IMR-90 (cell line): ENCODE results near the gene FADS6. TPM values are rescaled to one million over a fixed set of nuclear protein-coding genes. Genes with fewer than 3 reads are reported as not detected.

ENCODE experiments used
- ATAC-seq: fragments of 200-7000 bp; cut with Tn5 transposase; 2 replicates; pipeline ENCODE4 v1.9.1; 2020; ENCODE audit warnings: low read depth, mild to moderate bottlenecking, moderate library complexity
- BruUV-seq: library from RNA; stranded (reverse); fragments of 400-500 nt; replicated peaks from 2 replicates; lab custom pipeline; 2021; lab: Mats Ljungman, UMichigan
- CTCF ChIA-PET: fragments of 300-600 bp; formaldehyde crosslinking; extraction: SDS; loops from one replicate; lab custom pipeline; 2021; ENCODE audit warnings: antibody characterized with exemption; lab: Yijun Ruan, JAX
- POLR2A ChIA-PET: fragments of 300-600 bp; sonication (Branson Sonifier 250); formaldehyde crosslinking; loops from one replicate; lab custom pipeline; 2022; ENCODE audit warnings: antibody characterized with exemption; ENCODE audit not compliant: unreplicated experiment; lab: Charles Lee
- DNase-seq: peaks from one replicate; pipeline ENCODE4 v3.0.0; 2013
- H2AFZ ChIP-seq: replicated peaks from 2 replicates; pipeline ENCODE3; 2013; ENCODE audit warnings: low read length, mild to moderate bottlenecking; ENCODE audit not compliant: poor library complexity
- H2AK5ac ChIP-seq: 2 replicates; pipeline ENCODE4 v1.6.1; 2013; ENCODE audit warnings: low read depth, low read length, inconsistent platforms
- H2AK9ac ChIP-seq: replicated peaks from 2 replicates; pipeline ENCODE3; 2013; ENCODE audit warnings: mild to moderate bottlenecking, low read depth, low read length, moderate library complexity; ENCODE audit not compliant: poor library complexity
- H2BK120ac ChIP-seq: 2 replicates; pipeline ENCODE4 v1.6.1; 2013; ENCODE audit warnings: low read depth, low read length, inconsistent platforms
- H2BK15ac ChIP-seq: 3 replicates; pipeline ENCODE4 v1.6.1; 2013; ENCODE audit warnings: low read depth, low read length, inconsistent platforms
- H2BK20ac ChIP-seq: 2 replicates; pipeline ENCODE4 v1.6.1; 2013; ENCODE audit warnings: low read depth, mild to moderate bottlenecking, inconsistent platforms, low read length, moderate library complexity
- H2BK5ac ChIP-seq: 2 replicates; pipeline ENCODE4 v1.6.1; 2013; ENCODE audit warnings: mild to moderate bottlenecking, low read depth, low read length, inconsistent platforms; ENCODE audit not compliant: poor library complexity, severe bottlenecking
- H3K14ac ChIP-seq: replicated peaks from 2 replicates; pipeline ENCODE4 v1.6.1; 2013; ENCODE audit warnings: low read depth, low read length, inconsistent platforms
- H3K18ac ChIP-seq: 2 replicates; pipeline ENCODE4 v1.6.1; 2013; ENCODE audit warnings: low read depth, low read length, control low read depth
- H3K23ac ChIP-seq: 2 replicates; pipeline ENCODE4 v1.6.1; 2013; ENCODE audit warnings: low read depth, low read length, inconsistent platforms
- H3K27ac ChIP-seq: 2 replicates; pipeline ENCODE4 v1.5.1; 2013; ENCODE audit warnings: mild to moderate bottlenecking, control low read depth, low read length; ENCODE audit not compliant: insufficient read depth
- H3K27me3 ChIP-seq: 2 replicates; pipeline ENCODE4 v1.6.1; 2013; ENCODE audit warnings: low read length; ENCODE audit not compliant: control insufficient read depth, insufficient read depth
- H3K36me3 ChIP-seq: 2 replicates; pipeline ENCODE4 v1.6.1; 2013; ENCODE audit warnings: low read length, mixed read lengths; ENCODE audit not compliant: control insufficient read depth, insufficient read depth
- H3K4ac ChIP-seq: 2 replicates; pipeline ENCODE4 v1.6.1; 2013; ENCODE audit warnings: low read depth, low read length, inconsistent platforms
- H3K4me1 ChIP-seq: 2 replicates; pipeline ENCODE4 v1.6.1; 2013; ENCODE audit warnings: low read length, mixed read lengths; ENCODE audit not compliant: control insufficient read depth, insufficient read depth
- H3K4me2 ChIP-seq: 2 replicates; pipeline ENCODE4 v1.6.1; 2013; ENCODE audit warnings: low read depth, mild to moderate bottlenecking, control low read depth, low read length, moderate library complexity
- H3K4me3 ChIP-seq: 2 replicates; pipeline ENCODE4 v1.5.1; 2013; ENCODE audit warnings: low read depth, mild to moderate bottlenecking, control low read depth, low read length, moderate library complexity; ENCODE audit not compliant: insufficient read depth
- H3K56ac ChIP-seq: 2 replicates; pipeline ENCODE4 v1.6.1; 2013; ENCODE audit warnings: low read length, inconsistent platforms; ENCODE audit not compliant: insufficient read depth; ENCODE audit errors: extremely low read depth
- H3K79me1 ChIP-seq, 2 experiments: 2 replicates each; pipeline ENCODE4 v1.6.1; 2013; ENCODE audit warnings: low read length in 2 of 2, inconsistent platforms in 1 of 2, low read depth in 1 of 2
- H3K9ac ChIP-seq: 2 replicates; pipeline ENCODE4 v1.6.1; 2013; ENCODE audit warnings: low read depth, low read length, control low read depth
- H3K9me1 ChIP-seq: 2 replicates; pipeline ENCODE4 v1.6.1; 2013; ENCODE audit warnings: low read length, inconsistent platforms; ENCODE audit not compliant: insufficient read depth
- H3K9me3 ChIP-seq: 2 replicates; pipeline ENCODE4 v1.6.1; 2013; ENCODE audit warnings: low read length; ENCODE audit not compliant: control insufficient read depth, insufficient read depth
- H4K20me1 ChIP-seq: 2 replicates; pipeline ENCODE4 v1.6.1; 2013; ENCODE audit warnings: low read length, inconsistent platforms; ENCODE audit not compliant: insufficient read depth
- H4K5ac ChIP-seq: 2 replicates; pipeline ENCODE4 v1.6.1; 2013; ENCODE audit warnings: mild to moderate bottlenecking, low read depth, low read length, control low read depth
- H4K8ac ChIP-seq, 2 experiments: 2 replicates each; pipeline ENCODE4 v1.6.1; 2013; ENCODE audit warnings: low read depth in 2 of 2, low read length in 2 of 2, control low read depth in 1 of 2, inconsistent platforms in 1 of 2
- H4K91ac ChIP-seq: 2 replicates; pipeline ENCODE4 v1.6.1; 2013; ENCODE audit warnings: low read depth, low read length, inconsistent platforms; ENCODE audit not compliant: insufficient read depth
- BHLHE40 ChIP-seq: fragments of 150-350 bp; IDR thresholded peaks from 2 replicates; pipeline ENCODE4 v1.6.1; 2016; ENCODE audit warnings: mild to moderate bottlenecking, low read depth, low read length
- MAZ ChIP-seq: IDR thresholded peaks from 2 replicates; pipeline ENCODE4 v1.6.1; 2012; ENCODE audit warnings: low read depth, mild to moderate bottlenecking, low read length, improper control_type of control experiment, moderate library complexity, borderline replicate concordance
- NFE2L2 ChIP-seq: fragments of 150-350 bp; IDR thresholded peaks from 2 replicates; pipeline ENCODE4 v1.6.1; 2016; ENCODE audit warnings: low read depth, mild to moderate bottlenecking, low read length
- RAD21 ChIP-seq: IDR thresholded peaks from 2 replicates; pipeline ENCODE4 v1.6.1; 2012; ENCODE audit warnings: low read length, improper control_type of control experiment
- RFX5 ChIP-seq: IDR thresholded peaks from 2 replicates; pipeline ENCODE4 v1.8.0; 2012; ENCODE audit warnings: low read depth, mild to moderate bottlenecking, low read length, moderate library complexity
- WGBS, 2 experiments: methylation state at CpG; one replicate each; pipeline versions ENCODE4 v1.1.5 to v1.1.7; 2013; ENCODE audit warnings: missing lambda C conversion rate in 2 of 2; ENCODE audit not compliant: insufficient read length in 1 of 2; ENCODE audit errors: extremely low coverage in 2 of 2; 5-methylcytosine and 5-hydroxymethylcytosine counted together
- dilution Hi-C: fragments of 300-500 bp; cut with HindIII; formaldehyde crosslinking; loops from one replicate; pipeline ENCODE4 v1.14.3; 2018; ENCODE audit warnings: low sequenced_read_pairs; ENCODE audit not compliant: unreplicated experiment
- in situ Hi-C: fragments of 300-500 bp; cut with MboI; formaldehyde crosslinking; loops from 3 replicates; pipeline ENCODE4 v1.14.3; 2019; ENCODE audit warnings: low sequenced_read_pairs, inconsistent platforms, mixed read lengths
- intact Hi-C: fragments of 100-400 bp; cut with micrococcal nuclease; formaldehyde crosslinking; loops from 2 replicates; pipeline ENCODE4 v1.10.0; 2022
- polyA plus RNA-seq, 3 experiments: library from polyadenylated mRNA; depleted of rRNA; stranded (reverse); fragments of >200 nt; gene quantifications; 2 replicates each; pipeline ENCODE4 v1.2.3, GENCODE V29; 2012; ENCODE audit warnings: low replicate concordance in 1 of 3
- total RNA-seq: library from RNA; depleted of rRNA; stranded (reverse); fragments of >200 nt; gene quantifications from 2 replicates; pipeline ENCODE4 v1.2.3, GENCODE V29; 2012
- TF ChIP-seq, protein P1 (sequence below): fragments of 150-350 bp; IDR thresholded peaks from 2 replicates; pipeline ENCODE4 v1.6.1; 2017; ENCODE audit warnings: mild to moderate bottlenecking, antibody characterized with exemption, low read length, low read depth
- TF ChIP-seq, protein P2 (sequence below): fragments of 150-350 bp; IDR thresholded peaks from 2 replicates; pipeline ENCODE4 v1.6.1; 2016; ENCODE audit warnings: low read depth, mild to moderate bottlenecking, low read length, moderate library complexity, borderline replicate concordance

Gene FADS6
- total and polyA plus RNA-seq, 2 of the 4 experiments (the other 2 are of a cell fraction), result not detected

DNA sequence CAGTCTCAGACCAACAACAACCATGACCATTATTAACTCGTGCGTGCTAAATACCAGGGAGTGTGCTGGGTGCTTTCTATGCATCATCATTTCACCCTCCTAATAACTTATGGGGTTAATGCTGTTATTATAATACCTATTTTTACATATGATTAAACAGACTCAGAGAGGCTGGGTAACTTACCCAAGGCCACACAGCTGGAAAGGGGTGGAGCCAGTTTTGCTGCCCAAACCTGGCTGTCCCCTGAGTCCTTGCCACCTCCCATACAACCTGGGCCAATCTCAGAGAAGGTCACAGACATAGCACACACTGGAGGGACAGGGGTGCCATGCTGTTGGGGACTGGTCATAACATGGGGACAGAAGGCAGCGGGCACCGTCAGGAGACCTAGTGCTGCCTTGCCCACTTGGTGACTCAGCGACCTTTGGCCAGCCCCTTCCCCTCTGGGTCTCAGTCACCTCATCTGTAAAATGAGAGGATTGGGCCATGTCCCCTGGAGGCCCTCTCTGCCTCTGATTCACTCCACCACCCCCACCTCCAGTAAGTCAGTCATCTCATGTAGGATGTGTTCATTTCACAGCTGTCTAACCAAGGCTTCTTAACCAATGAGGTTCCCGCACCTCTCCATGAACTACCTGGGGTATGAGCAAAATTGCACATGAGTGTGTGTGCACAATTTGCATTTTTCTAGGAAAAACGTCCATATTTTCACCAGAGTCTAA, 11.4 kb upstream of the FADS6 start:
- no TSS peak for BruUV-seq
- H3K9ac ChIP-seq, result no peak overlapping the region
- ATAC-seq, result no peak
- H3K18ac ChIP-seq, result no peak overlapping the region
- no CpG with 5 or more reads among the region's 7 CpGs for WGBS, 2 experiments
- no peak overlapping the region for H2BK20ac ChIP-seq
- no peak overlapping the region for H2BK120ac ChIP-seq
- H3K36me3 ChIP-seq, result no peaks in the 10 kb centered on the region
- H3K14ac ChIP-seq, result no peak overlapping the region
- H3K56ac ChIP-seq, result no peak overlapping the region
- no peak for TF ChIP-seq MAZ
- no peak for TF ChIP-seq BHLHE40
- no peak for TF ChIP-seq RAD21
- no peak for TF ChIP-seq RFX5
- TF ChIP-seq, protein P1, sequence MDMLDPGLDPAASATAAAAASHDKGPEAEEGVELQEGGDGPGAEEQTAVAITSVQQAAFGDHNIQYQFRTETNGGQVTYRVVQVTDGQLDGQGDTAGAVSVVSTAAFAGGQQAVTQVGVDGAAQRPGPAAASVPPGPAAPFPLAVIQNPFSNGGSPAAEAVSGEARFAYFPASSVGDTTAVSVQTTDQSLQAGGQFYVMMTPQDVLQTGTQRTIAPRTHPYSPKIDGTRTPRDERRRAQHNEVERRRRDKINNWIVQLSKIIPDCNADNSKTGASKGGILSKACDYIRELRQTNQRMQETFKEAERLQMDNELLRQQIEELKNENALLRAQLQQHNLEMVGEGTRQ, result no peak
- no peak for TF ChIP-seq NFE2L2
- TF ChIP-seq, protein P2, sequence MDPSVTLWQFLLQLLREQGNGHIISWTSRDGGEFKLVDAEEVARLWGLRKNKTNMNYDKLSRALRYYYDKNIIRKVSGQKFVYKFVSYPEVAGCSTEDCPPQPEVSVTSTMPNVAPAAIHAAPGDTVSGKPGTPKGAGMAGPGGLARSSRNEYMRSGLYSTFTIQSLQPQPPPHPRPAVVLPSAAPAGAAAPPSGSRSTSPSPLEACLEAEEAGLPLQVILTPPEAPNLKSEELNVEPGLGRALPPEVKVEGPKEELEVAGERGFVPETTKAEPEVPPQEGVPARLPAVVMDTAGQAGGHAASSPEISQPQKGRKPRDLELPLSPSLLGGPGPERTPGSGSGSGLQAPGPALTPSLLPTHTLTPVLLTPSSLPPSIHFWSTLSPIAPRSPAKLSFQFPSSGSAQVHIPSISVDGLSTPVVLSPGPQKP, result no peak
- in situ Hi-C loops, result no loop called here
- peaks cover 31% of the 10 kb centered on the region for H3K27me3 ChIP-seq
- no peak overlapping the region for H3K4me2 ChIP-seq
- H2BK5ac ChIP-seq, result no peak overlapping the region
- no peaks in the 10 kb centered on the region for H3K9me1 ChIP-seq
- H2AK5ac ChIP-seq, result no peak overlapping the region
- H3K79me1 ChIP-seq, result no peaks in the 10 kb centered on the region
- H2AK9ac ChIP-seq, result no peak overlapping the region
- no peak overlapping the region for H4K91ac ChIP-seq
- no peak overlapping the region for H3K4ac ChIP-seq
- no peaks in the 10 kb centered on the region for H4K20me1 ChIP-seq
- dilution Hi-C loops, result no loop called here
- H3K4me3 ChIP-seq, result no peak overlapping the region
- H2AFZ ChIP-seq, result no peak overlapping the region
- ChIA-PET POLR2A (no interaction called here), CTCF (no interaction called here)
- H3K4me1 ChIP-seq, result no peaks in the 10 kb centered on the region
- H3K23ac ChIP-seq, result no peak overlapping the region
- H3K27ac ChIP-seq, result no peak overlapping the region
- H3K9me3 ChIP-seq, result no peaks in the 10 kb centered on the region
- H4K8ac ChIP-seq, result no peak overlapping the region
- H2BK15ac ChIP-seq, result no peak overlapping the region
- intact Hi-C loops, result no loop called here
- no peak for DNase-seq
- H4K5ac ChIP-seq, result no peak overlapping the region
